Ovary (tissue), 3 donors: ENCODE results near the gene TEX13D.

ENCODE experiments used
- CTCF ChIP-seq, 3 donors: fragments of 450-650 bp in 2 of 3; fragments of 200-600 bp in 1 of 3; IDR thresholded peaks; one replicate each; pipeline versions ENCODE4 v1.5.1 to v1.8.0; 2016 to 2022; ENCODE audit warnings: antibody characterized with exemption in 3 of 3, mild to moderate bottlenecking in 1 of 3
- POLR2A ChIP-seq: fragments of 450-650 bp; IDR thresholded peaks from one replicate; pipeline ENCODE4 v1.6.1; 2017; ENCODE audit warnings: antibody characterized with exemption, mild to moderate bottlenecking, moderate library complexity
- donor health status: DM: no; HTN: no; CAD: no.

GRCh38 chrX:124335598-124335997 is 3.1 kb downstream of the TEX13D start:
- TF ChIP-seq CTCF (IDR thresholded peaks at IDR 0.05), result no peak
- TF ChIP-seq POLR2A, result no peak
